ENCODE results near the gene UNC5C.

Gene UNC5C

DNA sequence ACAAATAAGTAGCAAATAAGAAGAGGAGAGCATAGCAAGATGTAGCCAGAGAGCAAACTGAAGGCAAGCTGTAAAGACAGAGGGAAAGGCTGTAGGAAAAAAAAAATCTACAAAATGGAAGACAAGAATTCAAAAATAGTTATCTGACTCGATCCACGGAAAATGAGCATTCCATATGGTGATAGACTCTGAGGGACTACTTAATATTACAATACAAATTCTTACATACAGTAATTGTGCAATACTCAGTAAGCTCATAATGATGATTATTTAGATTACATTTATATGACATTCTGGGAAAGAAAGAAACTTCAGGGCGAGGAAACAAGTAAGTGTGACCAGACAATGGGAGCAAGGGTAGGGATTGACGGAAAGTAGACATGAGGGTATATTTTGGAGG, 102.6 kb downstream of the UNC5C start:
- no peak for DNase-seq

DNA sequence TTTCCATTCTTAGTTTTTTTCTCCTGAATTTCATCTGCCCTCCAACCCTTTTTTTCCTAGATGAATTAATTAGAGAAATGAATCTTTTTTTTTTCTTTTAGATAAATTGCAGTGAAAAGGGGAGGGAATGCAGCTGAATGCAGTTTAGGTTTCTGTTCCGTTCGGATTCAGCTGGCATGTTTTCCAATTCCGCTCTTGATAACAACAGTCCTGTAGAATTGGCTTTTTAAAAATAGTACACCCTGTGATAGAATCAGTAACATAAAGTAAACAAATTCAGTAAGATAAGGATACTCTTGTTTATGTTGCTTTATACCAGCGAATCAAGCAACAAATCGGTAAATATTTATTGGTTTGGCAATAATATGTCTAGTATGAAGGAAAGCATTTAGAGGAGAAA, 103.5 kb downstream of the UNC5C start:
- no peak for DNase-seq

DNA sequence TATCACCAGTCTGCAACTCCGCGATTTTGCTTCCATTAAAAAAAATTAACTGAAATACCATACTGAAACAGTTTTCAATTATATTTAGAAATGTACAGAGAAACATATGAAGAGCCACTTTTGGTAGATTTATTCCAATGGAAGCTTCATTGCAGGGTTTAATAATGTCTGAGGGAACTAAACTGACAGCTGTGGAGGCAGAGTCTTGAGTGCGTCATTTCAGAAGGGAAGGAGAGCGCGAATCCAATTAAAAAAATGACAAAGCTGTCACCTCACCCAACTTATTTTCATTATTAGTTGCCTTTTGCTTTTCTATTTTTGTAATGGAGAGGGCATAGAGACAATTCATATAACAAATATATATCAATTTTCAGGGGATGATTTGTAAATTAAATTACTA, 104.0 kb downstream of the UNC5C start:
- no peak for DNase-seq

DNA sequence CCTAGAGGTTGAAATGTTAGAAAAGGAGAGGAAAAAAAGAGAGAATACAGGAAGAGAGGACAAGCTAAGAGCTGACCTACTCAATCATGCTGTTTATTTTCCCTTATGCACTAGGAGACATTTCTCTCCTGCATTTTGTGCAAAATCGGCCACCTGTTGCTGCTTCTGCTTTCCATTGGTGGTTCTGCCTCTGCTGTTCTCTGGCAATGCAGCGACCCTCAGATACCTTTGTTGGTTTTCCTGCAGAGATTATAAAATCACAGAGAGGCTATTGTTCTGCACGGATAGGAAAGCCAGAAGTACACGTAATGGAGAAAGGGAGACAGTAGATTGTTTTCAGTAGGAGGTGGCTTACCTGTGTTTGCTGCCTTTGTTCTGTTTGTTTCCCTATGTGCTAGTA, 108.9 kb downstream of the UNC5C start:
- DNase-seq: no peak

DNA sequence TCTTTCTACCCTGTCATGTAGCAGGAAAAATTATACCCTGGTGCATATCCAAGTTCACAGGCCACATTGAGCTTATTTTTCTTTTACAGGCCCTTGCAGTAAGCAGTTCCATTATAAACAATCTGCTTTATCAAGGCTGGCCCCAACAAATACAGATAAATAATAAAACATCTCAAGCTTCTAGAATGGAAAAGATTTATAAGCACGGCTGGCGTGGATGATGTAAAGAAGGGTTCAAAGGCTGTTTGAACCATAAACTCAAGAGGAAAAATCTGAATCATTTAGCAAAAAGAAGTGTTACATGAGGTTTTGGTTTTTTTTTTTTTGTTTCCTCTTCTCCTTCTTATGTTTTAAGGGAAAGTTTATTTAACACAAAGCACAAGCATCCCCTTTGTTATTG, 109.7 kb downstream of the UNC5C start:
- no peak for DNase-seq

DNA sequence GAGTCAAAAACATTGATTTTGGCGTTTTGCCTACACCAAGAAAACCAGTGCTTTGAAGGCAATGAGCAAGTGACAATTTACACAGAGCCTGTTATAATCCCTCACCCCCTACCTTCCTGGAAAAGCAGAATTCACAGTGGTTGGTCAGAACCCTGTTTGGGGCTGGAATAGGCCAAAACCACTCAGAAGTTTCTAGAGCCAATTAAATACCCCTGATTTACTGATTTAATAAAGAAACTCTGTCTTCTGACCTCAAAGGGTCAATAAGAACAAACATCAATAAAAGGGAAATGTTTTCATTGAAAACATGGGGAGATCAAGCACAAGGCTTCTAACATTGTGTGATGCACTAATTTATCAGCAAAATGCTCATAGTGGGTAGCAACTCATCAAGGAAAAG, 116.3 kb downstream of the UNC5C start:
- no peak for DNase-seq

DNA sequence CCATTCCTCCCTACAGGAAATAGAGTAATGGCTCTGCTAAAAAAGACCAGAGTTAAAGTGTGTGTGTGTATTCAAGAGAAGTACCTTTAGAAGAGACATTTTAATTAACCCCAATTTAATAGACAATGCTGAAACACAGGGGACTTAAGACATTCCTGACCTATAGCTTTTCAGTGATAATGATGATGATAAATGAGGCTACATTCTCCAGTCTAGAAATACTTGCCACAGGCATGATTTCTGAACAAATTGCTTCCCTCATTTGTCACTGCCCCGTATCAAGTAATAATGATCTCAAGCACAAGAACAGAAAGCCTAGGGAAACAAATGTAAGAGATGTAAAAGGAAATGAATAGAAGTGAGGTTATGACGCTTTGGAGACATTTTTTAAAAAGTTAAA, 117.1 kb downstream of the UNC5C start:
- DNase-seq: no peak

DNA sequence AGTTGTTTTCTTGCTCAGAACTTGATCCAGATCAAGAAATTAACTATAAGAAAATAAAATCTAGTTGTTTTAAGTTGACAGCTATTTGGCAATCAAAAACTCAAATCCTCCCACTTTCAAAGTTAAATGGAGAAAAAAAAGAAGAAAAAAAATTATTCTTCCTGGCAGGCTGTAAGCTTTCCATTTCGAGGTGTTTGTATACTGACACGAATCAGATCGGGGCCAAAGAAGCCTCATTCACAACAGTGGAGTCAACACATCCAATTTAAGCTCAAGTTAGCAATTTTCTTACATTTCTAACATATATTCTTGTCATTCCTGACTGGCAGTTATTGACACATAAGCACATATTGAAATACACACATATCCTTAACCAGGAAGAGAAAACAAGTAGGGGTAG, 119.4 kb downstream of the UNC5C start:
- no peak for DNase-seq

DNA sequence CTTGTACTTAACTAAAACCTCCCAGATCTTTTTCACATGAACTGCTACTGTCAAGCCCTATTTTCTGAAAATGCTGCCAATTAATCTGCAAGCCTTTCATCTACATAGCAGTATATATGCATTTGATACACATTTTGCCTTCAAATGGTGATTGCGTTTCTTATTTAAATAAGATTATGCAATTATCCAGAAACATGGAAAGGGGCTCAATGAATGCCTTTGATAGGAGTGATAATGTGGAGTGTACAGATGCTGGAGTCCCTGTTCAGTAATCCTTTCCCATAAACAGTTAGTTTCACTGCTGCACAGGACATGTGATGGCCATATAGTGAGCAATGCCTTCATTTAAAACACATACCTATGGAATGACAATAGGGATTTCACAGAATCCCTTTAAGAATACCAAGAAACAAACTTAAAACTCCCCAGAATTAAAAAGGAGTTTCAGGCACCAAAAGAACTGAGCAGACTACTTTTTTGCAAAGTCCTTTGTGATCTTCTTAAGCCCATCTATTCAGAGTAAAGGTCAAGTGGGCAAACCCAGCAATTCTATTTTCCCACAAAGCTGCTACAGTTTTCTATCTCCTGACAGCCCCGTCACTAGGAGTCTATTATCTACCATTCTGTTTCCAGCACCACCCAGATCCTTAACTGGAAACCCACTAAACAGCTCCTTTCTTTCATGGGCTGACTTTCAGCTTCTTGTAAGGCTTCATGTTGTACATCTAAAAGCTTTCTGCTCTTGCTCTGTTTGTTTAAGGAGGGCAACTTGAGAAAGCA, 120.3 kb downstream of the UNC5C start:
- DNase-seq: no peak

DNA sequence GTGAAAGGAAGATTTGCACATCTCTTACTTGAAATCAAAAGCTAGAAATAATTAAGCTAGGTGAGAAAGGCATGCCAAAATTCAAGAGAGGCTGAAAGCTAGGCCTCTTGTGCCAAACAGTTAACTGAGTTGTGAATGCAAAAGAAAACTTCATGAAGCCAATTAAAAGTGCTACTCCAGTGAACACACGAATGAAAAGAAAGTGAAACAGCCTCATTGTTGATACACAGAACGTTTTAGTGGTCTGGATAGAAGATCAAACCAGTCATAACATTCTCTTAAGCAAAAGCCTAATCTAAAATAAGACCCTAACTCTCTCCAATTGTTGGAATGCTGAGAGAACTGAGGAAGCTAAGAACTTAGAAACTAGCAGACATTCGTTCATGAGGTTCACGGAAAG, 122.3 kb downstream of the UNC5C start:
- DNase-seq: no peak

DNA sequence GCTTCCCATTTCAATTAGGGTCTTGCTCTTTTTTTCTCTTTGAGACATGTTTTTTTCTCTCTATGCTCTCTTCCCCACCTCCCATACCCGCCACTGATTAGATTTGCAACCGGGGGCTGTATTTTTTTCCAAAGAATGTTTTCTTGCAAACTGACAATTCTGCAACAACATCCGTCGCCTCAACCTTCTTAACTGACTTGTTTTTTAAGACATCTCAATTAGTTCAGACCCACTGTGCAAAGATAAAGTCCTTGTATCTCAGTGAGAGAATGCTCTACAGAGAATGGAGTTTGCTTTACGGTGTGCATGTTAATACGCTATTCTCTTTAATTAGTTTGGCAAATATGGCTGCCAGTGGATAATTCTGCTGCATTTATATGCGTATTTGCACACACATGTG, 126.3 kb downstream of the UNC5C start:
- DNase-seq: no peak

DNA sequence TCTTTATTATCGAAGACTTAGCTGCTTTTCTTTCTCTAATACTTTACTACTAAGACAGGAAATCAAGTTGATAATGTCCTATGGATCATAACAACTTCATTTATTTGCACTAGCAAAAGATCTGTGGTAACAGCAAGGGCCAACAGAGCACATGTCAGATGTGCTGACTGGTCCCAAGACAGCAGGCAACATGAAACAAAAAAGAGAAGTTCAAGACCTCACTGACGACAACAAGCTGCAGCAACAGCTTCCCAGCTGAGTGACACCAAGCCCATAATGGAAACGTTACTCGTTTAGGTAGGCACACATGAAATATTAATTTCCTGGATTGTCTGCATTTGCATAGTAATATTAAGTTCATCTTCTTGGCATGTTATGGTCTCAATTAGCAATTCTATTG, 126.9 kb downstream of the UNC5C start:
- DNase-seq: no peak

DNA sequence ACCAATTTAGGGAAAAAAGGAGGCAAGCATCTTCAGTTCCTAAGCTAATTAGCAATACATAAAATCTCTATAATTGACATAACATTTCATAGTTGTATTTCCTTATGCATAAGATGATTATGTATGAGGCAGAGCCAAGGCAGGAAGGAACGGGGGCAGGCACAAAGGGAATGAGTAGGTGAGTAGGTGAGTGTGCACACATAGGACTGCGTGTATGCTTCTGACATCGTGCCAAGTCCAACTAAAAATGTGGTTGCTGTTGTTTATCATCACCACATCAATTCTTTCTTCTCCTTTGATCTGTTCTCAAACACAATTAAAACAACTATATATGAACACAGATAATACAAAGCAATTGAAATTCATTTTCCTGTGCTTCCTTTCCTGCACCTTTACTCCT, 131.2 kb downstream of the UNC5C start:
- no peak for DNase-seq

DNA sequence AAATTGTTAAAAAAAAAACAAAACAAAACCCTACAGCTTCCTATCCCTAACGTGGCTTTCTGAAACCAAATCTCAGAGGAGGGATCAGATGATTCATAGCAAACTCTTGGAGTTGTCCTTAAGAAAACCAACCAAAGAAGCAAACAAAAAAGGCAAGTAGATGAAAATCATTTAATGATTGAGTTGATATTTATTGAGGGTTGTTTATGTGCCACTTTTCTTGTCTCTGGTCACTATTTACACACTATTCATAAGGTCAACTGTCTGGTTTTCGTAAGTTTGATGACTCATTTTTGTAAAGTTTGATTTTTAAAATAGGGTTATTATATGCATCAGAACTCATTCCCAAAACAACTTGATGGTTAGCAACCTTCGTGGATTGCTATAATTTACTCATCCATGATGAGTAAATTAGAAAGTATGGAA, 133.4 kb downstream of the UNC5C start:
- DNase-seq: no peak

DNA sequence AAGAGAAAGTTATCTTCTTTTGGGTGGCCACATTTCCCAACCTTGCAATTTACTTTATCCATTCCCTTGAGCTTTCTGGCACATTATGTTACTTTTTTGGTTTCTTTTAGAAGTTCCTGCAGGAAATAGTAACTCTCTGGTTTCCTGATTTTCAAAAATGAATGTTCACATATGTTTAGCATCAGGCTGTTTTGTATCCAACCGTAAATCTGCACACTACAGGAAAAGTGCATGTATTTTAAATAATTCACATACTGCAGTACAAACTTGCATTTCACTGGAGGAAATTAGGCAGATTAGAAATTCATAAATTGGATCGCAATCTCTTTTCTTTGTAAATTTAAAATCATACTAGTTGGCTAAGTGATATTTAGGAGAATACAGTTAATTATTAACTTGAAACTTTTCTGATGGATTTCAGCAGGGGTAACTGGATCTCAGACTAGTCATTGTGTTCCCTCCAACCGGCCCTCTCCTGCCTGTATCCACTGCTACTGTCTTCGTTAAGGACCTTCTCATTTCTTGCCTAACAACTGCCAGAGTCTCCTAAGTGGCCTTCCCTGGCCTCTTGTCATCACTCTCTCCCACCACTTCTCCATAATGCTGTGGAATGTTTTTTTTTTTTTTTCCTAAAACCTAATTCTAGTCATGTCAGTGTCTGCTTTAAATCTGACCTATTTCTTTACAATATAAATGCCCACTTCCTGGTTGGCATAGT, 137.2 kb downstream of the UNC5C start:
- DNase-seq: no peak

DNA sequence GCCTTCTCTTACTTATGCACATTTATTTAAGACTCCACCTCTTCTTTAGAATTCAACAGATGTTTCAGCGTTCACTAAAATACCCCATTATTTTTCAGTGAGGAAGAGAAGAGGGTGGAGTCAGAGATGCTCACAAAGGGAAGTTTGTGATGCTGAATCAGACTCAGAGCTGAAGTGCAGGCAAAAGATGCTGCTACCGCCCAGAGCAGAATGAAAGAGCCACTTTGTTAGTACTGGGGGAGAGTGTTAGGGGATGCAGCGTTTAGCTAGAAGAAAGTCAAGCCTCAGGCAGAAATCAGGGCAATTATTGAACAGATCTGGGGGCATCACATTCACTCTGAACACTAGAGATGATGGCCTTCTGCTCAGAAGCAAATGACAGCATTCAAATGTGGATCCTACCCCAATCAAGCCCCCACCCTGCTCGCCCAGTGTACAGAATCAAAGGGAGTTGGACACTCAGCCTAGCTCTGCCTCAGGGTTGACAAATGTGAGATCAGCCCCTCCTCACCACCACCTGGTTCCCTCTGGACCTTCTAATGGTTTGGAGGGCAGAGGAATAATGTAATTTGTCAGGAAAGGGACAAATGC, 138.3 kb downstream of the UNC5C start:
- DNase-seq: no peak

DNA sequence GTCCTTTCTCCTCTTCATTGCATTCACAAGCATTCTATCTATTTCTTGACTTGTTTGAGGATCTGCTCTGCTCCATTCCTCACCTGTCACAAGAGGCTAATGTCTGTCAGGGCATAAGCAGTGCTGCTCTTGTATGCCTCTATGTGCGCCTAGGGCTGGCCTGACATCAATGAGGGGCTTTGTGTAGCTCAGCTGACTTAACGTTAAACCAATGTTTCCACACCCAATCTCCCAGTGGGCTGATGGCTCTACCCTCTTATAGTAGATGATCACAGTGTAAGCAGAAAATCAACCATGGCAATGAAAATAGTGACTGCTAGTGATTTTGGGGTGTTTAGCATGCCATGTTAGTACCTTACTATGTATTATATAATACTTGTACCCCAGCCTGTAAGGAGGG, 139.0 kb downstream of the UNC5C start:
- DNase-seq: no peak

DNA sequence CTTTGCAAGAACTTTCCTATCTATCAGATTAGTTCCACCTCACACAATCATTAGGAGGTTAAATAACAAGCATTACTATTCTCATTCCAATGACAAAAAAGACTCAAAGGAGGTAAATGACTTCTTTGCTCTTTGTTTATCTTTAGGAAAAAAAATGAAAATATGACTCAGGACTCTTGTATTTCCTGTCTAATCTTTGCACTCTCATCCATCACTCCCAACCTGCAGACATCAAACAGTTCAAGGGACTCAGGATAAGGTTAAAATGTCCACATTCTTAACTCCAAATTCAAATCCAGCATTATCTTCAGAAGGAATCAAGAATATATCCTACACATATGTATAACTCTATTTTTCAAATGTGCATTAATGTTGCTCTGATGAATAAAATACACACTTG, 139.6 kb downstream of the UNC5C start:
- DNase-seq: no peak

DNA sequence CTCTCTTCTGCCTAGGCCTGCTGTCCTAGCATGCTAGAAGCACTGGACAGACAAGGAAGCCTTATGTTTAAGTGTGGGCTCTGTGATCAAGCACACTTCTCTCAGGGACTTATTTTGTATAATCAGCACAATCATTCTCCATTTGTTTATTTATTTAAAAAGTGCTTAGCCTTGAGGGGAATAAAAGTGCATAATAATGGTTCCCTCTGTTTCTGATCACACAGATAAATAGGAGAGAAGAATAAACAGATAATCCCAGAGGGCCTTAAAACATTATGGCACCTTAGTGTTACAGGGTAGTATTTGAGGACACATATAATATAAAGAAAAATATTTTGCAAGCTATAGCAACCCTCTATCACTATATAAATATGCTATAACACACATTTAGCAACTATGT, 146.5 kb downstream of the UNC5C start:
- DNase-seq: no peak

DNA sequence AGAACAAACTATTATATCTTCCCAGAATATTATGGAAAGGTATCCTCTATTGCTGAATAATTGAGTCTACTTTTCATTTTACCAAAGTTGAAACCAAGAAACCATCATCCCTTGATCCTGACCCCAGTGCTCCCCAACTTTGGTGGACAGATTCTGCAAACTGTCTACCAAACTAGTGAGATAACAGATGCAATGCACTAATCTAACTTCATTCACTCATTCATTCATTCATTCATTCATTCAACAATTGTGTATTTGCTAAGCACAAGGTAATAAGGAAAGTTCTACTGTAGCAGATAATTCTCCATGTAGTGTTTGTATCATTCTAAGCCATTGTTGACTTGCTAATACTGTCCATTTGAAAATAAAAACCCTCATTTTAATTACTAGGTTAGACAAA, 150.6 kb downstream of the UNC5C start:
- no peak for DNase-seq

DNA sequence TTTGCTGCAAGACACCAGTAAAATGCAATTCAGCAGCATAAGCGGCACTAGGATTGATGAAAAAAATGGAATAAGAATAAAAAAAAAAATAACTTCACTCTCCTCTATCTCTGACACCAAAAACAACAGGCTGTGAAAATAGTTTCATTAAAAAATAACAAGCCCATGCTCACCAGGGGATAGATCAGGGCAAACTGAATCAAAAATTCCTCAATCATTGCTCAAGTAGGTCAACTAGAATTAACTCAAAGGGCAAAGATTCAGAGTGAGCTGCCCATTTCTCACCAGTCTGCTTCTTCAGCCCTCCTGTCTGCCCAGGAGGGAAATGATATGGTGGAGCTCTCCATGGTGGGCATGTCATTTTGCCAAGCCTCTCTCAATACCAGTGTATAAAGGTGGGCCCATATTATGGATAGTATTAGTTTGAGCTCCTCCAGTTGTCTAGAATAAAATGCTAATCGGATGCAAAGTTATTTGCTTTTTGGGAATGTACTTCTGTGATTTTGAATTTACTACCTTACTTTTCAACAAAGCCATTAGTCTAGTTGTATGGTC, 153.9 kb downstream of the UNC5C start:
- no peak for DNase-seq

DNA sequence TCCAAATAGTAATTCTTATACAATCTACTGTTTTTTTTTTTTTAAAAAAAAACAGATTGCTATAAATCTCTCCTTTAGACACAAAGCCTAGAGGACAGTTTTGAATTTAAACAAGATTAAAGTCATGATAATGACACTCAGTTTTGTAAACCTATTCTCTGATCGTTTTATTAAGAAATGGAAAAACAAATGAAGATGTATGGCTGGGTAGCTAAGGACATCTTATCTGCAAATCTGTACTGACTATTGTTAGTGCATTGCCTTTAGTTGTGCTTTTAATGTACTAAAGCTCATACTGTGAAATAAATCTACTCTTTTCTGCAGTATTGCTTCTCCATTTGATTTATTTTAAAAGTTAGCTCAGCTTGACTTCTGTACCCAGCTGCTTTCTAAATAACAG, 155.0 kb downstream of the UNC5C start:
- no peak for DNase-seq

DNA sequence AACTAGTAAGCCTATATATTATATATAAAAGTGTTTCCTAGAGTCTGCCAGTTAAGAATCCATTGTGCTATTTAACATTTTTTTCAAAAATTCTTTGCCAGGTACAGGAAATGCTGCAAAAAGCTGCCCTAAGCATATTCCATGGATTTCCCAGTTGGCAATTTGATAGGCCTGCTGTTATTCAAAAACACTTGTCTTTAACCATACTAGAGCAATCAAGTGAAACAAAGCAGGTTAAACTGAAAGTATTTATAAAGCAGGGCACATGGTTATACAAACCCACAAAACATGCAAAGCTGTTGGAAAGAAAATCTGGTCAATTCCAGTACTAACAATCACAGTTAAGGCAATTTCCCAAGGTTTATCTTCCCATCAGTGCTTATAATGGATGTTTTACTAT, 159.9 kb downstream of the UNC5C start:
- DNase-seq: peak; percentile 2

DNA sequence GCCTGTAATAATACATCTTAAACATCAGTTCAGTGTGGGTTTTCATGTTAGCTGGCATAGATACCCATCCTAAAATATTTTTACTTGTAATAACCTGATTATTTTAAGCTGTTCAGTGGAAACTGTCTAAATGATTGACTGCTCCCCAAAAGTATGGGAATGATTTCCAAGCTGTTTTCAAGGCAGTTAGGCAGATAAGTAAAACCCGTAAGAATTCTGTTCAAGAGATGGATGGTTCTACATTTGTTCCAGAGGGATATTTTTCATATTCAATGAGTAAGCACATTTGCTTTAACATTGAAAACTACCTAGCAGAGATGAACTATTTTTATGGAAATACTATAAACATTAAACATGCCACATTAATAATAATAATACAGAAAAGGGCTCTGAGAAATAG, 161.1 kb downstream of the UNC5C start:
- no peak for DNase-seq

All from NCI-H2029 (cell line).